A549 (cell line): ENCODE results near the gene GCK.

Source experiments
- CTCF ChIP-seq: fragments of >200 bp; sonication (Bioruptor Twin); formaldehyde crosslinking; IDR thresholded peaks from 3 replicates; pipeline ENCODE4 v1.5.1; 2016
- EP300 ChIP-seq, 2 experiments: fragments of >200 bp; sonication (Bioruptor Twin); formaldehyde crosslinking; IDR thresholded peaks; 2 replicates in 1 of 2; 3 replicates in 1 of 2; pipeline ENCODE4 v1.6.1; 2016 to 2017
- POLR2A ChIP-seq: IDR thresholded peaks from 2 replicates; pipeline ENCODE4 v1.6.1; 2012; ENCODE audit warnings: mild to moderate bottlenecking, low read length
- ZFP36 ChIP-seq: fragments of 450-650 bp; IDR thresholded peaks from 2 replicates; pipeline ENCODE4 v1.6.1; 2014; ENCODE audit warnings: borderline replicate concordance; ENCODE audit not compliant: partially characterized antibody

DNA sequence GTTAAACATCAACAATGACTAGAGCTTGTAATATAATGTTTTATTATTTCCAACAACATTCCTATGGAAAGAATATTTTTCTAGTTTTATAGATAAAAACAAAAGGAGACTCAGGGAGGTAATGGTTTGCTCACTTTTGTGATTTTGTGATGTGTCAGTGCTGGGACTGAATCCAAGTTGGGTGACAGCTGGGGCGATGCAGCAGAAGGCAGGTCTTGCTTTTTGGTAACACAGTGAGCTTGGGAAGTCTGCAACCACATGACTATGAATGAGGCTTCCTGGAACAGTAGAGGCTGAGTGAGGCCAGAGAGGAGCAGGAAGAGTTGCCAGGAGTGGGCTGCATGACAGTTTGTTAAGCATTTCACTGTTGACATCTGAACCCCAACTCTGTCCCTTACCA lies 6.7 kb upstream of the GCK start:
- TF ChIP-seq EP300 (IDR thresholded peaks at IDR 0.05) (no peak), CTCF (no peak), POLR2A (no peak), ZFP36 (no peak)
